Stimulated activated CD8-positive, alpha-beta memory T cell treated with anti-CD3 and anti-CD28 coated beads, Interleukin-4, amount 100 ng/mL, for 24 hours (primary cell): Measurements from ENCODE around the gene PPEF2.

Experiments used
- DNase-seq: peaks from one replicate; pipeline ENCODE4 v3.0.0-alpha.2; 2020; ENCODE audit warnings: low read depth

Gene PPEF2

GRCh38 chr4:75831856-75832405, 70.3 kb downstream of the PPEF2 start:
- no peak for DNase-seq

GRCh38 chr4:75830906-75831305, 71.3 kb downstream of the PPEF2 start:
- DNase-seq: no peak

- DNase-seq: no peak
These were observed 78.4 kb downstream of the PPEF2 start for GRCh38 chr4:75823812-75824211.

GRCh38 chr4:75822416-75822815, 79.8 kb downstream of the PPEF2 start:
- DNase-seq: no peak

GRCh38 chr4:75821966-75822365, 80.3 kb downstream of the PPEF2 start:
- no peak for DNase-seq

- DNase-seq: no peak
These were observed 81.0 kb downstream of the PPEF2 start for GRCh38 chr4:75821216-75821615.

GRCh38 chr4:75820676-75821075, 81.6 kb downstream of the PPEF2 start:
- DNase-seq: no peak

GRCh38 chr4:75820197-75820596, 82.1 kb downstream of the PPEF2 start:
- no peak for DNase-seq

GRCh38 chr4:75819121-75819520, 83.1 kb downstream of the PPEF2 start:
- DNase-seq: no peak

- DNase-seq: no peak
These were observed 84.4 kb downstream of the PPEF2 start for GRCh38 chr4:75817901-75818300.
